Kasumi-1 (cell line): ENCODE results near the gene HTRA2.
"Not testable (repeated sequence)": the region's sequence is repeated elsewhere in the genome, so short reads cannot be mapped to it uniquely, and the experiment has no call there.

ENCODE experiments used
- DNase-seq, 2 experiments: peaks; one replicate each; lab custom pipeline; 2025; lab: John Stamatoyannopoulos, UW

The HTRA2 gene

GRCh38 chr2:74561022-74561421 lies 31.3 kb downstream of the HTRA2 start:
- DNase-seq, result not testable (repeated sequence)

DNA sequence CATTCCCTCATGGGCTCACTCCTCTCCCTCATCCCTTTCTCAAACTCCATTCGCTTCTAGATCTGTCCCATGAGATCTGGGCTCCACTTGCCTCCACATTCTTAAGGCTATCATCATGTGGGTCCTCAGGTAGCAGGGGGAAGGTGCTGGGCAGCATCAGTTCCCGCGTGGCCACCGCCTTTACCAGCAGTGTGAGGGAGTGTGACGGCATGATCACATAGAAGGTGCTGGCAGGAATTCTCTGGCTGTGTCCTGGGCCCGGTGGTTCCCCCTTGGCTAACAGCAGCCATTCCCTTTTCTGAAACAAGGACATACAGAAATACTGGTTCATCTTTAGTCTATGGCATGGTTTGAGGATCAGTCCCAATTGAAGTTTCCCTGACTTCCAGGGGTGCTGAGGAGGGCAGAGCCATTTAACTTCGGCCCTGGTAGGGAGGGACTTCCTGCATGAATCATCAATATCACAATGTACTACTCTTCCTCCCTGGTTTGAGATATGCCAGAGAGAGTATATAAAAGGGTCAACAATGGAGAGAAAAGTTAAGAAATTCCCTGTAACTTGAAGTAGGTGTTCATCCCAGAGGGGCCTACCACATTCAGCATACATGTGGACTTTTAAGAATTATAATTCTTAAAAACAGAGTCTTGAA lies 32.5 kb downstream of the HTRA2 start:
- no peak for DNase-seq

- DNase-seq, result no peak
These were observed 34.5 kb downstream of the HTRA2 start for GRCh38 chr2:74564222-74564621.

DNA sequence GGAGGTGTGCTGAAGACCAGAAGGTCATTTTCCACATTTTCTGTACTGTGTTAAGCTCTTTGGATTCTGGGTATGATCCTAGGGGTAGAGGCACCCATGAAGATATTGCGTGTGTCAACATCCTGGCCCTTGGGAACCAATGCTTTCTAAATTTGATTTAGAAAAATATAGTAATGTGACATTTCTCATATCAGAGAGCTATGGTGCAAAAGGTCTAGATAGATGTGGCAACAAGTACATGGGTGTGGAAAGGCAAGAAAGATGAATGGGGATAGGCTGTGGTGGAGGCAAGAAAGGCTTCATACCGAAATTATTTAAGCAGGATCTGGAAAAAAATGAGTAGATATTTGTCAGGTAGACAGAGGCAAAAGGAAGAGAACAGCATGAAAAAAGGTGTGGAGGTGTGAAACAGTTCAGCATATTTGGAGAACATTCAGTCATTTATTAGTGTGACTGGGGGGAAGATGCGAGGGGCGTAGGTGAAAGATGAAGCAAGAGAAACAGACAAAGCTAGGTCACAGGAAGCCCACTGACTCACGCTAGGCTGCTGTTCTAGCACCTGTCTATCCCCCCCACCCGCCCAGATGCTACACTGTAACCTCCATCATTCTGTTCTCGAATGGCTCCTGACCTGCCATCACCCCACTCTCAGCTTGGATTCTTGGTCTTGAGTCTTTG lies 36.5 kb downstream of the HTRA2 start:
- DNase-seq, result no peak

DNA sequence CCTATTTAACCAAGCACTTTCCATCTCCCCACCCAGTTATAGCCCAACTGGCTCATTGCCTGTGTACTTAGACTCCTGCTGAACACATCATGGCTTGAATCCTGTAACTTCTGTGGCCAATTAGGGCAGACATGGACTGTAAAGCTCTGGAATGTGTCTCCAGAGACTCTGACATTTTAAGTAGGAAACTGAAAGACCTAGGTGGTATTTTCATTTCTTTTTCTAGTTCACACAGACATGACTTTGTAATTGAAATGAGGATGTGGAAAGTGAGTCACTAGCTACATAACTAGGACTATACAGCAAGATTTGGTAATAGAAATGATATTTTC lies 37.0 kb downstream of the HTRA2 start:
- DNase-seq, result no peak

DNA sequence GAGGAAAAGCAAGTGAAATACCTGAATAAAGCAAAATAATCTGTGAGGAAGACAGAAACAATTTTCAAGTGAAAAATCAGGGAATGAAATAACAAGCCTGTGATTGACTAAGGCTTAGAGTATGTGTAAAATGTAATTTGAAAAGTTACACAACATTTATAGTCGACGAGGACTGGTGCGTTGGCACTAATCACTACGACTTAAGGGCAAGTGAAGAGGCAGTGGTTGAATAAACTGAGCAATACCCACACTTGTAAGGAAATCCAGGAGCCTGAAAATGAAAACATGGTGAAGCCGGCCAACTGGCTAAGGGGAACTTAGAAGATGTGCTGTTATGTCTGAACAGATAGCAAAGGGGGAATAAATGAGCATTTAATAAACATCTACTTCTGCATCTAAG lies 38.1 kb downstream of the HTRA2 start:
- no peak for DNase-seq

DNA sequence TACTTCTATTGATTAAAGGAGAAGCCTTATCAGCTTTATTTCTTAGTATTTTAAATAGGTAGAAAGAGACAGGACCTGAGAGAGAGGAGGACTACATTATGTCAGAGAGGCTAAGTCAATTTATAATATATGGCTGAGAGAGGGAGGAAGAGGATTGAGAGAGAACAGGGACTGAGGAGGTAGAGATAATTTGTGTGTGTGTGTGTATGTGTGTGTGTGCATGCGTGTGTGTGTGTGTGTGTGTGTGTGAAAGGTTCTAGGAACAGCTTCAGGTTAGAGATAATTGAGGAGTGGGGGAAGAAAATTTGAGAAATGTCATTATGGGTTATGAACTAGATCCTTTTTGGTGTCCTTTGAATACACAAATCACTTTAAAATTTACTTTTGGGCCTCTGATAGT lies 40.0 kb downstream of the HTRA2 start:
- no peak for DNase-seq

- no peak for DNase-seq
These were observed 41.3 kb downstream of the HTRA2 start for GRCh38 chr2:74571058-74571457.

DNA sequence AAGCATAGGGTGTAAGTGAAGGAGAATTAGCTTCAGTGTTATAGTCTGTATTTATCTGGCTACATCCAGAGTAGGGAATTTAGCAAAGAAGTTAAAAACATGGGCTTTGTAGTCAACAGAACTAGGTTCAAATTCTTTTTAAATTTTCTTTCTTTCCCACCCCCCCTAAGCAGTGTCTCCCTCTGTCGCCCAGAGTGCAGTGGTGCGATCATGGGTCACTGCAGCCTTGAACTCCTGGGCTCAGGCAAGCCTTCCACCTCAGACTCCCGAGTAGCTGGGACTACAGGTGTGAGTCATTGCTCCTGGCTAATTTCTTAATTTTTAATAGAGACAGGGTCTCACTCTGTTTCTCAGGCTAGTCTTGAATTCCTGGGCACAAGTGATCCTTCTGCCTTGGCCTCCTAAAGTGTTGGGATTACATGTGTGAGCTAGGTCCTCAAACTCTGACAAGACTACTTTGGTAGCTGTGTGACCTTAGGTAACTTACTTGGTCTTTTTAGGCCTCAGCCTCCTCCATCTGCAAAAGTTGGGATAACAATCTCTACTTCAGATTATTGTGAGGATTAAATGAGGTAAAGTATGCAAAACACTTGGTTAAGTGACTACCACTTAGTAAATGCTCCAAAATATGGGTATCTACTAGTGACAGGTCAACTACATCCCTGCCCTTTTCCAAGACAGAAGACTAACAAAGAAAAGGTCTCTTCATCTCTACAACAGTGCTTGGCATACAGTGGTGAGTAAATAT lies 42.6 kb downstream of the HTRA2 start:
- no peak for DNase-seq

GRCh38 chr2:74573747-74574562 lies 44.2 kb downstream of the HTRA2 start:
- peak; percentile 98 for DNase-seq

GRCh38 chr2:74575320-74575719 lies 45.6 kb downstream of the HTRA2 start:
- DNase-seq, result no peak

DNA sequence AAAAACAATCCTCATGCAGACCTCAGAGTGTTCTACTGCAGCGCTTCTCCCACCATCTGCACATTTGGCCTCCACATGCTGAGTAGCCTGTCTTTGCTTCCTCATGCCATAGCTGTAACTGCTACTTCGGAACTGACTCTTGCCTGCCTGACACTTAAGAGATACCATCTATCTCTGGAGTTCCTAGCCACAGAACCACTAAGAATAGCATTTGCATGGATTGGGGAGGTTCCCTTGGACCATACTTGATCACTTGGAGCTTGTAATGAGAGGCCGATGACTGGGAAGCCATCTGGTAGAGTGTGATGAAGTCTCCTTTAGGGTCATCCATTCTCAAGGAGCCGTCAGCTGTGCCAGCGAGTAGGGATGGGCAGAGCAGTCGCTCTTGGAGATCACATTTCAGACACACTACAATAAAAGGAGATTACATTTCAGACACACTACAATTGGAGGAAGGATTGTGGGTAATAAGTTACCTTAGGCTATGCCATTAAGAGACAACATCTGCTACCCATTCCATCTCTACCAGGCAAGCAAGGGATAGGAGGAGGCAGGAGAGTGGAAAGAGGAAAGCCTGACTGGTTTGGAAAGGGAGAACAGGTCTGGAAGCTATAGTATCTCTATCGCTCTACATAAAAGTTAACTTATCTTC lies 46.6 kb downstream of the HTRA2 start:
- peak; percentile 64 to 65 for DNase-seq

DNA sequence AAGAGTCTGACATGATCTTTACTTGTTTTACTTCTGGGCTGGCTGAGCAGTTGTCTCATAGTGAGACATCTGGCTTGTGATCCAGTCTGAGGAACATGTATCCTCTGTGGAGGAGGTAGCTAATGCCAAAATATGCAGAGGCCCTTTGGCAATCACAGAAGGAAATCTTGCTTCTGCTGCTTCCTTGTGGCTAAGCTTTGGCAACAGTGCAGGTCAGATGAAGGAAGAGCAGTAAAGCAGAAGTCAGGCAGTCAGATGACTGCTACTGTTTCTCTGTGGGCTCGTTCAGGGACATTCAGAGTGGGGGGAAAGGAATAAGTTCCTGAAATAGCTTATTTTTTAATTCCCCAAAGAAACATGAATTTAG lies 47.1 kb downstream of the HTRA2 start:
- DNase-seq, result peak; percentile 98

- DNase-seq, result peak; percentile 91 to 97
These were observed 47.7 kb downstream of the HTRA2 start for GRCh38 chr2:74577448-74577847.

GRCh38 chr2:74578408-74578807 lies 48.7 kb downstream of the HTRA2 start:
- DNase-seq, result no peak

DNA sequence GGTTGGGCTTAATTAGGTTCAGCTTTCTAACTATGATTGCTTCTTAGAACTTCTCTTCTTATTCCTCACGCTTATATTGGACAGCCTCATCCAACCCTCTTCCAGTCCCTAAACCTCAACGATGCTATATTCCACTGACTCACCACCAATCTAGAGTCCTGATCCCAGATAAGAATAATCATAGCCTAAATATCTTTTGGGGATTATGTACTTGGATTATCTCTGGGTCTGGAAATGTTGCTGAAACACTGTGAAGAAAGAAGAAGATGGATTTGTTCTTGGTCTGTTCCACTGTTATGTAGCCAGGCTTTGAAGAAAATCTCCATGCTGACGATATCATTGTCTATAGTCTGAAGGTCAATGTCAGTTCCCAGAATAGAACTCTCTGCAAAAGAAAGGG lies 51.7 kb downstream of the HTRA2 start:
- DNase-seq, result no peak

GRCh38 chr2:74582184-74582583 lies 52.5 kb downstream of the HTRA2 start:
- DNase-seq, result no peak
